Measurements from ENCODE around the gene MYBPC2. TPM values are rescaled to one million over a fixed set of nuclear protein-coding genes. Genes with fewer than 3 reads are reported as not detected.

The MYBPC2 gene
- total and polyA plus RNA-seq, 9 of the 15 experiments (the other 6 are each of a cell fraction or from before 2014, with no cell fraction given), result 0.01 to 0.14 (median 0.04) TPM; not detected in 6

DNA sequence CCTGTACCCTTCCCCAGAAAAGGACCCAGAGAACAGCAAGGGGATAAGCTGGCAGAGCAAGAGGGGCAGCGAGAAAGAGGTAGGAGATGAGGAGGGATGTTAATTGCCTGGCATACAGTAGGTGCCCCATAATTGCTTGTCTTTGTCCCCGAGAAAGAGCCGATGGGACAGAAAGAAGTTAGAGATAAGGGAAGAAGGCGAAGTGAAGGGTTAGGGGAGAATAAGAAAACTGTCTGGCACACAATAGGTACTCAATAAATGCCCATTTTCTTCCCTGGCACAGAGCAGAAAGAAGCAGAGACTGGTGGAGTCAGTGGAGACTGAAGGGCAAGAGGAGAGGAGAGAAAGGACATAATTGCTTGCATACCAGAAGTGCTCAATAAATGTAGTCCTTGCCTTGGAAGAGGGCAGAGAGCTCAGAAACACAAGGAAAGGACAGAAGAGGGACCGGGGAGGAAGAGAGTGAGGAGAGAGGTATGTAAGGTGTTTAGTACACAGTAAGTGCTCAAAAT is 62.4 kb downstream of the MYBPC2 start:
- WGBS (ENCODE audit: insufficient coverage, low coverage, missing lambda C conversion rate), result 30% methylated on average over 5 of the region's 5 CpGs
- intact Hi-C loops (cut with micrococcal nuclease), result no loop called here
- H4K20me1 ChIP-seq (replicated peaks; ENCODE audit: control insufficient read depth, insufficient read depth, low read length), result no peaks in the 10 kb centered on the region
- H3K4me3 ChIP-seq, result no peak overlapping the region
- DNase-seq (ENCODE audit: extremely low read depth in 1 of 4, low spot score in 3 of 4), result no peak
- ChIA-PET POLR2A (interaction anchor here (0.6 to 0.7 kb wide), 3 partner anchors 52 to 225 kb away, joined by 3 to 5 read pairs (median 3); no protein-coding TSS in a partner anchor), CTCF (ENCODE audit: low intra/inter-chr PET ratio) (no interaction called here)
- H3K9me3 ChIP-seq (replicated peaks; ENCODE audit: control insufficient read depth, insufficient read depth, low read depth, low read length), result no peaks in the 10 kb centered on the region
- no peak for ATAC-seq
- no peak overlapping the region for H3K4me2 ChIP-seq (ENCODE audit: insufficient read depth, low read length)
- TF ChIP-seq ZNF395 (CRISPR knock-in tag; IDR thresholded peaks at IDR 0.05), result no peak
- TF ChIP-seq ZFP1 (CRISPR knock-in tag; IDR thresholded peaks at IDR 0.05), result no peak
- TF ChIP-seq ZKSCAN8 (CRISPR knock-in tag; IDR thresholded peaks at IDR 0.05), result peak; percentile 96
- TF ChIP-seq, protein P1, sequence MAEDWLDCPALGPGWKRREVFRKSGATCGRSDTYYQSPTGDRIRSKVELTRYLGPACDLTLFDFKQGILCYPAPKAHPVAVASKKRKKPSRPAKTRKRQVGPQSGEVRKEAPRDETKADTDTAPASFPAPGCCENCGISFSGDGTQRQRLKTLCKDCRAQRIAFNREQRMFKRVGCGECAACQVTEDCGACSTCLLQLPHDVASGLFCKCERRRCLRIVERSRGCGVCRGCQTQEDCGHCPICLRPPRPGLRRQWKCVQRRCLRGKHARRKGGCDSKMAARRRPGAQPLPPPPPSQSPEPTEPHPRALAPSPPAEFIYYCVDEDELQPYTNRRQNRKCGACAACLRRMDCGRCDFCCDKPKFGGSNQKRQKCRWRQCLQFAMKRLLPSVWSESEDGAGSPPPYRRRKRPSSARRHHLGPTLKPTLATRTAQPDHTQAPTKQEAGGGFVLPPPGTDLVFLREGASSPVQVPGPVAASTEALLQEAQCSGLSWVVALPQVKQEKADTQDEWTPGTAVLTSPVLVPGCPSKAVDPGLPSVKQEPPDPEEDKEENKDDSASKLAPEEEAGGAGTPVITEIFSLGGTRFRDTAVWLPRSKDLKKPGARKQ (CRISPR knock-in tag; IDR thresholded peaks at IDR 0.05), result no peak
- TF ChIP-seq JUND (IDR thresholded peaks at IDR 0.05; ENCODE audit: borderline replicate concordance, low read depth, low read length), result no peak
- no peak for TF ChIP-seq JUND (tag; IDR thresholded peaks at IDR 0.05; ENCODE audit: borderline replicate concordance, low read depth, low read length)
- TF ChIP-seq, protein P2, sequence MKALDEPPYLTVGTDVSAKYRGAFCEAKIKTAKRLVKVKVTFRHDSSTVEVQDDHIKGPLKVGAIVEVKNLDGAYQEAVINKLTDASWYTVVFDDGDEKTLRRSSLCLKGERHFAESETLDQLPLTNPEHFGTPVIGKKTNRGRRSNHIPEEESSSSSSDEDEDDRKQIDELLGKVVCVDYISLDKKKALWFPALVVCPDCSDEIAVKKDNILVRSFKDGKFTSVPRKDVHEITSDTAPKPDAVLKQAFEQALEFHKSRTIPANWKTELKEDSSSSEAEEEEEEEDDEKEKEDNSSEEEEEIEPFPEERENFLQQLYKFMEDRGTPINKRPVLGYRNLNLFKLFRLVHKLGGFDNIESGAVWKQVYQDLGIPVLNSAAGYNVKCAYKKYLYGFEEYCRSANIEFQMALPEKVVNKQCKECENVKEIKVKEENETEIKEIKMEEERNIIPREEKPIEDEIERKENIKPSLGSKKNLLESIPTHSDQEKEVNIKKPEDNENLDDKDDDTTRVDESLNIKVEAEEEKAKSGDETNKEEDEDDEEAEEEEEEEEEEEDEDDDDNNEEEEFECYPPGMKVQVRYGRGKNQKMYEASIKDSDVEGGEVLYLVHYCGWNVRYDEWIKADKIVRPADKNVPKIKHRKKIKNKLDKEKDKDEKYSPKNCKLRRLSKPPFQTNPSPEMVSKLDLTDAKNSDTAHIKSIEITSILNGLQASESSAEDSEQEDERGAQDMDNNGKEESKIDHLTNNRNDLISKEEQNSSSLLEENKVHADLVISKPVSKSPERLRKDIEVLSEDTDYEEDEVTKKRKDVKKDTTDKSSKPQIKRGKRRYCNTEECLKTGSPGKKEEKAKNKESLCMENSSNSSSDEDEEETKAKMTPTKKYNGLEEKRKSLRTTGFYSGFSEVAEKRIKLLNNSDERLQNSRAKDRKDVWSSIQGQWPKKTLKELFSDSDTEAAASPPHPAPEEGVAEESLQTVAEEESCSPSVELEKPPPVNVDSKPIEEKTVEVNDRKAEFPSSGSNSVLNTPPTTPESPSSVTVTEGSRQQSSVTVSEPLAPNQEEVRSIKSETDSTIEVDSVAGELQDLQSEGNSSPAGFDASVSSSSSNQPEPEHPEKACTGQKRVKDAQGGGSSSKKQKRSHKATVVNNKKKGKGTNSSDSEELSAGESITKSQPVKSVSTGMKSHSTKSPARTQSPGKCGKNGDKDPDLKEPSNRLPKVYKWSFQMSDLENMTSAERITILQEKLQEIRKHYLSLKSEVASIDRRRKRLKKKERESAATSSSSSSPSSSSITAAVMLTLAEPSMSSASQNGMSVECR (CRISPR knock-in tag; IDR thresholded peaks at IDR 0.05), result no peak
- TF ChIP-seq, protein P3, sequence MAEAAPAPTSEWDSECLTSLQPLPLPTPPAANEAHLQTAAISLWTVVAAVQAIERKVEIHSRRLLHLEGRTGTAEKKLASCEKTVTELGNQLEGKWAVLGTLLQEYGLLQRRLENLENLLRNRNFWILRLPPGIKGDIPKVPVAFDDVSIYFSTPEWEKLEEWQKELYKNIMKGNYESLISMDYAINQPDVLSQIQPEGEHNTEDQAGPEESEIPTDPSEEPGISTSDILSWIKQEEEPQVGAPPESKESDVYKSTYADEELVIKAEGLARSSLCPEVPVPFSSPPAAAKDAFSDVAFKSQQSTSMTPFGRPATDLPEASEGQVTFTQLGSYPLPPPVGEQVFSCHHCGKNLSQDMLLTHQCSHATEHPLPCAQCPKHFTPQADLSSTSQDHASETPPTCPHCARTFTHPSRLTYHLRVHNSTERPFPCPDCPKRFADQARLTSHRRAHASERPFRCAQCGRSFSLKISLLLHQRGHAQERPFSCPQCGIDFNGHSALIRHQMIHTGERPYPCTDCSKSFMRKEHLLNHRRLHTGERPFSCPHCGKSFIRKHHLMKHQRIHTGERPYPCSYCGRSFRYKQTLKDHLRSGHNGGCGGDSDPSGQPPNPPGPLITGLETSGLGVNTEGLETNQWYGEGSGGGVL (CRISPR knock-in tag; IDR thresholded peaks at IDR 0.05), result no peak
- TF ChIP-seq ZBTB34 (CRISPR knock-in tag; IDR thresholded peaks at IDR 0.05), result no peak
- no peaks in the 10 kb centered on the region for H3K36me3 ChIP-seq (ENCODE audit: control insufficient read depth, insufficient read depth, low read length)
- H3K27me3 ChIP-seq (ENCODE audit: control insufficient read depth in 2 of 2, insufficient read depth in 2 of 2, low read length in 2 of 2), result peaks cover 0 to 10% of the 10 kb centered on the region in 2 experiments; a peak in 2 of 5 replicates
- no peaks in the 10 kb centered on the region for H3K79me2 ChIP-seq (ENCODE audit: control insufficient read depth, insufficient read depth, low read length)
- in situ Hi-C loops (cut with MboI), result no loop called here
- BruUV-seq (replicated peaks), result no TSS peak
- H3K9ac ChIP-seq (ENCODE audit: insufficient read depth in 1 of 2, low read depth in 2 of 2, low read length in 2 of 2), result no peak overlapping the region
- H3K27ac ChIP-seq (ENCODE audit: extremely low read depth, low read depth, low read length), result no peak overlapping the region
- H3K4me1 ChIP-seq (replicated peaks in 1 of 2; ENCODE audit: control insufficient read depth in 2 of 2, insufficient read depth in 2 of 2, low read length in 2 of 2), result peaks cover 3 to 24% of the 10 kb centered on the region in 2 experiments; a peak in 3 of 5 replicates
- peak; percentile 48 for FAIRE-seq
- H2AFZ ChIP-seq (ENCODE audit: low read depth, low read length), result no peak overlapping the region
- H3K9me1 ChIP-seq (ENCODE audit: control insufficient read depth, insufficient read depth, low read length), result no peaks in the 10 kb centered on the region

Measured in K562 (cell line).